ENCODE results near the gene HUNK. TPM values are rescaled to one million over a fixed set of nuclear protein-coding genes. Genes with fewer than 3 reads are reported as not detected.

Gene HUNK
- total RNA-seq, 1 experiment from 2014 or later, result 2.1 TPM

DNA sequence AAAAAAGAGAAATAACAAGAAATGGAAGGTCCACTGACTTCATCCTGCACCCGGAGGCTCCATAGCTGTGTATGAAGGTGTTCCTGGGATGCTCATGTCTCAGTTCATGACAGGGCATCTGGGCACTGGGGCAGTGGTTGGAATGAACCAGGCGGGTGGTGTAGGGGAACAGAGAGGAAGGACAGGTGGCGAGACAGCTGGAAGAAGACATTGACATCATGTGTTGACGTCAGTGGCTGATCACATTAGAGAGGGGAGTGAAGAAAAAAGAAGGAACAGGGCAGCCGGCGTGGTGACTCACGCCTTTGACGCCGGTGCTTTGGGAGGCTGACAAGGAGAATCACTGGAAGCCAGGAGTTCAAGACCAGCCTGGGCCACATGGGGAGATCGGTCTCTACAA, 50.1 kb downstream of the HUNK start:
- Histone ChIP-seq H3K4me1 (ENCODE audit: insufficient read depth, low read length, poor library complexity, severe bottlenecking) (no peaks in the 10 kb centered on the region), H3K27me3 (replicated peaks; ENCODE audit: insufficient read depth, low read depth, low read length, poor library complexity) (no peaks in the 10 kb centered on the region), H3K36me3 (ENCODE audit: insufficient read depth, low read length, poor library complexity, severe bottlenecking) (no peaks in the 10 kb centered on the region), H3K9me3 (ENCODE audit: low read depth, low read length, poor library complexity, severe bottlenecking) (no peaks in the 10 kb centered on the region), H3K4me3 (ENCODE audit: low read depth, low read length, poor library complexity, severe bottlenecking) (no peak overlapping the region), H3K27ac (ENCODE audit: low read depth, low read length, poor library complexity, severe bottlenecking) (no peak overlapping the region)
- POLR2A ChIA-PET (ENCODE audit: low non-redundant PET), result no interaction called here
- CTCF ChIA-PET, result no interaction called here
- TF ChIP-seq, protein P1, sequence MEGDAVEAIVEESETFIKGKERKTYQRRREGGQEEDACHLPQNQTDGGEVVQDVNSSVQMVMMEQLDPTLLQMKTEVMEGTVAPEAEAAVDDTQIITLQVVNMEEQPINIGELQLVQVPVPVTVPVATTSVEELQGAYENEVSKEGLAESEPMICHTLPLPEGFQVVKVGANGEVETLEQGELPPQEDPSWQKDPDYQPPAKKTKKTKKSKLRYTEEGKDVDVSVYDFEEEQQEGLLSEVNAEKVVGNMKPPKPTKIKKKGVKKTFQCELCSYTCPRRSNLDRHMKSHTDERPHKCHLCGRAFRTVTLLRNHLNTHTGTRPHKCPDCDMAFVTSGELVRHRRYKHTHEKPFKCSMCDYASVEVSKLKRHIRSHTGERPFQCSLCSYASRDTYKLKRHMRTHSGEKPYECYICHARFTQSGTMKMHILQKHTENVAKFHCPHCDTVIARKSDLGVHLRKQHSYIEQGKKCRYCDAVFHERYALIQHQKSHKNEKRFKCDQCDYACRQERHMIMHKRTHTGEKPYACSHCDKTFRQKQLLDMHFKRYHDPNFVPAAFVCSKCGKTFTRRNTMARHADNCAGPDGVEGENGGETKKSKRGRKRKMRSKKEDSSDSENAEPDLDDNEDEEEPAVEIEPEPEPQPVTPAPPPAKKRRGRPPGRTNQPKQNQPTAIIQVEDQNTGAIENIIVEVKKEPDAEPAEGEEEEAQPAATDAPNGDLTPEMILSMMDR (conservative IDR thresholded peaks at IDR 0.05; ENCODE audit: low read depth, low read length), result no peak
- TF ChIP-seq EZH2 (IDR thresholded peaks at IDR 0.05; ENCODE audit: borderline replicate concordance, low read depth, low read length, poor library complexity, severe bottlenecking), result no peak
- intact Hi-C loops (cut with micrococcal nuclease; ENCODE audit: unreplicated experiment), result no loop called here
- no peak for DNase-seq (ENCODE audit: low spot score)
- BruUV-seq (replicated peaks), result no TSS peak

DNA sequence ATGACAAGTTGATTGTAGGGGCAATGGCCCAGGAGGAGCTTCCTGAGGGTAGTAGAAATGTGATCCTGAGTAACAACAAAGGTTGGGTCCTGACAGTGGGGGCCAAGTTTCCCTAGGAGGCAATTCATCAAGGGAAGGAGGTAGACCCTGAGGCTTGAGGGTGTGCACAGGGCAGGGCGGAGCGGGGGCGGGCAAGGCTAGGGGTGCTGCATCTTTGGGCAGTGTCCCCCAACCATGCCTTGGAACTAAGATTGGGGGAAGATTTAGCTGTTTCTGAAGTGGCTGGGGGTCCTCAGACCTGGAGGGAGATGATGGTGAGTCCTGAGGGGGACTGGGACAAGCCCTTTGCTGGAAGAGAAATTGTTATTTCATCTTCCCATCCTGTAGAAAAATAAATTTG, 50.9 kb downstream of the HUNK start:
- no peaks in the 10 kb centered on the region for H3K27me3 ChIP-seq (replicated peaks; ENCODE audit: insufficient read depth, low read depth, low read length, poor library complexity)
- TF ChIP-seq, protein P1 (conservative IDR thresholded peaks at IDR 0.05; ENCODE audit: low read depth, low read length), result no peak
- TF ChIP-seq EZH2 (IDR thresholded peaks at IDR 0.05; ENCODE audit: borderline replicate concordance, low read depth, low read length, poor library complexity, severe bottlenecking), result no peak
- no peaks in the 10 kb centered on the region for H3K36me3 ChIP-seq (ENCODE audit: insufficient read depth, low read length, poor library complexity, severe bottlenecking)
- intact Hi-C loops (cut with micrococcal nuclease; ENCODE audit: unreplicated experiment), result no loop called here
- no peak overlapping the region for H3K4me3 ChIP-seq (ENCODE audit: low read depth, low read length, poor library complexity, severe bottlenecking)
- H3K9me3 ChIP-seq (ENCODE audit: low read depth, low read length, poor library complexity, severe bottlenecking), result no peaks in the 10 kb centered on the region
- H3K27ac ChIP-seq (ENCODE audit: low read depth, low read length, poor library complexity, severe bottlenecking), result no peak overlapping the region
- POLR2A ChIA-PET (ENCODE audit: low non-redundant PET), result no interaction called here
- BruUV-seq (replicated peaks), result no TSS peak
- H3K4me1 ChIP-seq (ENCODE audit: insufficient read depth, low read length, poor library complexity, severe bottlenecking), result no peaks in the 10 kb centered on the region
- no peak for DNase-seq (ENCODE audit: low spot score)
- CTCF ChIA-PET, result no interaction called here

DNA sequence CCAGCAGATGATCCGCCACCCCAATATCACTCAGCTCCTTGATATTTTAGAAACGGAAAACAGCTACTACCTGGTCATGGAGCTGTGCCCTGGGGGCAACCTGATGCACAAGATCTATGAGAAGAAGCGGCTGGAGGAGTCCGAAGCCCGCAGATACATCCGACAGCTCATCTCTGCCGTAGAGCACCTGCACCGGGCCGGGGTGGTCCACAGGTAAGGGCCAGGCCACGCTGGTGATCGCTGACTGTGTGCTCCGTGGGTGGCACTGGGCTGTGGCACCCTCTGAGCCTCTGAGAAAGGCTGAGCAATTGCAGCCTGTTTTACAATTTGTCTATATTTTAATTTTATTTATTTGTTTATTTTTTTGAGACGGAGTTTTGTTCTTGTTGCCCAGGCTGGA, 51.7 kb downstream of the HUNK start:
- no peak for DNase-seq (ENCODE audit: low spot score)
- no TSS peak for BruUV-seq (replicated peaks)
- Histone ChIP-seq H3K4me3 (ENCODE audit: low read depth, low read length, poor library complexity, severe bottlenecking) (no peak overlapping the region), H3K9me3 (ENCODE audit: low read depth, low read length, poor library complexity, severe bottlenecking) (no peaks in the 10 kb centered on the region), H3K27me3 (replicated peaks; ENCODE audit: insufficient read depth, low read depth, low read length, poor library complexity) (no peaks in the 10 kb centered on the region), H3K4me1 (ENCODE audit: insufficient read depth, low read length, poor library complexity, severe bottlenecking) (no peaks in the 10 kb centered on the region), H3K27ac (ENCODE audit: low read depth, low read length, poor library complexity, severe bottlenecking) (no peak overlapping the region), H3K36me3 (ENCODE audit: insufficient read depth, low read length, poor library complexity, severe bottlenecking) (no peaks in the 10 kb centered on the region)
- CTCF ChIA-PET, result no interaction called here
- TF ChIP-seq, protein P1 (conservative IDR thresholded peaks at IDR 0.05; ENCODE audit: low read depth, low read length), result no peak
- TF ChIP-seq EZH2 (IDR thresholded peaks at IDR 0.05; ENCODE audit: borderline replicate concordance, low read depth, low read length, poor library complexity, severe bottlenecking), result no peak
- intact Hi-C loops (cut with micrococcal nuclease; ENCODE audit: unreplicated experiment), result no loop called here
- POLR2A ChIA-PET (ENCODE audit: low non-redundant PET), result no interaction called here
